ENCODE data around the gene GIMAP1.

The GIMAP1 gene

DNA sequence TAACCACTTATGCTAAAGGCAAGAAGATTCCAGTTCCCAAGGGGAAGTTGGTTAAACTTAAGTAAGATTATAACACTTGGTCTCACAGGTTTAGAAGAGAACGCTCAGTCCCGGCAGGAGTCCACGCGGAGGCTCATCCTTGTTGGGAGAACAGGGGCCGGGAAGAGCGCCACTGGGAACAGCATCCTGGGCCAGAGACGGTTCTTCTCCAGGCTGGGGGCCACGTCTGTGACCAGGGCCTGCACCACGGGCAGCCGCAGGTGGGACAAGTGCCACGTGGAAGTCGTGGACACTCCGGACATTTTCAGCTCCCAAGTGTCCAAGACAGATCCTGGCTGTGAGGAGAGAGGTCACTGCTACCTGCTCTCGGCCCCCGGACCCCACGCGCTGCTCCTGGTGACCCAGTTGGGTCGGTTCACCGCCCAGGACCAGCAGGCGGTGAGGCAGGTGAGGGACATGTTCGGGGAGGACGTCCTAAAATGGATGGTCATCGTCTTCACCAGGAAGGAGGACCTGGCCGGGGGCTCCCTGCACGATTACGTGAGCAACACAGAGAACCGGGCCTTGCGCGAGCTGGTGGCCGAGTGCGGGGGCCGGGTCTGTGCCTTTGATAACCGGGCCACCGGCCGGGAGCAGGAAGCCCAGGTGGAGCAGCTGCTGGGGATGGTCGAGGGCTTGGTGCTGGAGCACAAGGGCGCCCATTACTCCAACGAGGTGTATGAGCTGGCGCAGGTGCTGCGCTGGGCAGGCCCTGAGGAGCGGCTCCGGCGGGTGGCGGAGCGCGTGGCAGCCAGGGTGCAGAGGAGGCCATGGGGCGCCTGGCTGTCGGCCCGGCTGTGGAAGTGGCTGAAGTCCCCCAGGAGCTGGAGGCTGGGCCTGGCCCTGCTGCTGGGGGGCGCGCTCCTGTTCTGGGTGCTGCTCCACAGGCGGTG, 3.8 kb downstream of the GIMAP1 start:
- no peak for DNase-seq
- no peak for TF ChIP-seq CTCF (IDR thresholded peaks at IDR 0.05)
- Mint-ChIP-seq H3K4me1 (peaks cover 16% of the 10 kb centered on the region), H3K27ac (no peak overlapping the region), H3K9me3 (no peaks in the 10 kb centered on the region), H3K27me3 (ENCODE audit: low read depth, poor library complexity) (peaks cover 4% of the 10 kb centered on the region), H3K4me3 (no peak overlapping the region), H3K36me3 (ENCODE audit: low read depth) (no peaks in the 10 kb centered on the region)

GRCh38 chr7:150721970-150722373, 5.6 kb downstream of the GIMAP1 start:
- Mint-ChIP-seq H3K27me3 (ENCODE audit: low read depth, poor library complexity) (peaks cover 4% of the 10 kb centered on the region), H3K4me1 (peaks cover 4% of the 10 kb centered on the region), H3K4me3 (no peak overlapping the region), H3K9me3 (peaks cover 12% of the 10 kb centered on the region), H3K27ac (no peak overlapping the region), H3K36me3 (ENCODE audit: low read depth) (no peaks in the 10 kb centered on the region)
- no peak for DNase-seq
- no peak for TF ChIP-seq CTCF (IDR thresholded peaks at IDR 0.05)

DNA sequence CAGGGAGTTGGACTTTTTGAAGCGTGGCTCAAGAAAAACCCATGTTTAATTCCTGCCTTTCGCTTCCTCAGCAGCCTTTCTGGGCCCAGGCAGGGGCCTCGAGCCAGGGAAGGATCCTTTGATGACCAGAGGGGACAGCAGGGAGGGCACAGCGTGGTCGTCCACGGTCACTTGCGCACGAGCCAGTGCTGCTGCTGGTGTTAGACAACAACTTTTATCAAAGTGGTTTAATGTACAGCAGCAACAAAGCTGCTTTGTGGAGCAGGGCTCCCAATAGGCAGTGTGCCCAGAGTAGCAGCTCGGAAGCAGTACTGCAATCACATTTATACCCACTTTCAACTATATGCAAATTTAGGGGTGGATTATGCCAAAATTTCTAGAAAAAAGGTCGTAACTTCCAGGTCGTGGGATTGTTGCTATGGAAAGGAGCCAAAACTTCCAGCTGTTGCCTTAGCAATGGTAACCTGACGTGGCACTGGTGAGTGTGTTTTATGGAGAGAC, 6.1 kb downstream of the GIMAP1 start:
- TF ChIP-seq CTCF (IDR thresholded peaks at IDR 0.05), result no peak
- Mint-ChIP-seq H3K4me1 (no peaks in the 10 kb centered on the region), H3K9me3 (peaks cover 17% of the 10 kb centered on the region), H3K27me3 (ENCODE audit: low read depth, poor library complexity) (peaks cover 4% of the 10 kb centered on the region), H3K27ac (no peak overlapping the region), H3K4me3 (no peak overlapping the region), H3K36me3 (ENCODE audit: low read depth) (no peaks in the 10 kb centered on the region)
- DNase-seq, result no peak

DNA sequence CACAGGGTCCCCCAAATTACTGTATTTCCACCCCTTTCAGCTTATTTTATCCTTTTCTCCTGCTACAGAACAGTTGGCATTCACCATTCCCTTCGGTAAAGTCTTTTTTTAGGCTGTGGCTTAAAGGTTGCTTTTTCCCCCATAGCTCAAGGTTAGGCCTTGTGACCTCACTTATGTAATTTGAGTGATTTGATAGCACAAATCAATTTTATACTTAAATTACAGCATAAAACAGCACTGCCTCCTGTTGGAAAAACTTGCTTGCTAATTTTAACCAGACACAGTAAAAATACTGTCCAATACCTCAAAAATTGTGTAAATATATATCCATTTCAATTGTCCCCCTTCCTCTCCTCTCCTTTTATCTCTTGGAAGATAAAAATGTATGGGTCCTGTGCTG, 7.1 kb downstream of the GIMAP1 start:
- DNase-seq, result no peak
- Mint-ChIP-seq H3K4me1 (no peaks in the 10 kb centered on the region), H3K9me3 (peaks cover 27% of the 10 kb centered on the region), H3K27ac (no peak overlapping the region), H3K27me3 (ENCODE audit: low read depth, poor library complexity) (peaks cover 4% of the 10 kb centered on the region), H3K4me3 (no peak overlapping the region), H3K36me3 (ENCODE audit: low read depth) (no peaks in the 10 kb centered on the region)
- no peak for TF ChIP-seq CTCF (IDR thresholded peaks at IDR 0.05)

- DNase-seq, result no peak
- TF ChIP-seq CTCF (IDR thresholded peaks at IDR 0.05), result no peak
- H3K4me1 Mint-ChIP-seq, result no peaks in the 10 kb centered on the region
- no peak overlapping the region for H3K4me3 Mint-ChIP-seq
- H3K27me3 Mint-ChIP-seq (ENCODE audit: low read depth, poor library complexity), result no peaks in the 10 kb centered on the region
- H3K36me3 Mint-ChIP-seq (ENCODE audit: low read depth), result peaks cover 3% of the 10 kb centered on the region
- H3K27ac Mint-ChIP-seq, result no peak overlapping the region
- peaks cover 51% of the 10 kb centered on the region for H3K9me3 Mint-ChIP-seq
These were observed 11.0 kb downstream of the GIMAP1 start for GRCh38 chr7:150727381-150727780.

- H3K4me1 Mint-ChIP-seq, result no peaks in the 10 kb centered on the region
- H3K9me3 Mint-ChIP-seq, result peaks cover 51% of the 10 kb centered on the region
- no peak overlapping the region for H3K27ac Mint-ChIP-seq
- TF ChIP-seq CTCF (IDR thresholded peaks at IDR 0.05), result no peak
- no peaks in the 10 kb centered on the region for H3K27me3 Mint-ChIP-seq (ENCODE audit: low read depth, poor library complexity)
- no peak for DNase-seq
- no peak overlapping the region for H3K4me3 Mint-ChIP-seq
- peaks cover 3% of the 10 kb centered on the region for H3K36me3 Mint-ChIP-seq (ENCODE audit: low read depth)
These were observed 11.6 kb downstream of the GIMAP1 start for GRCh38 chr7:150728011-150728410.

All from nephron progenitor cell (in vitro differentiated cells).